Measurements from ENCODE around the gene SLC34A1.

Gene SLC34A1

GRCh38 chr5:177388521-177389052 lies 4.4 kb downstream of the SLC34A1 start:
- ATAC-seq: no peak

- peak; percentile 90 for ATAC-seq
Measured at GRCh38 chr5:177389241-177390169, 5.3 kb downstream of the SLC34A1 start.

GRCh38 chr5:177390363-177391300 lies 6.4 kb downstream of the SLC34A1 start:
- peak; percentile 56 to 61 for ATAC-seq

- ATAC-seq: no peak
Measured at GRCh38 chr5:177392765-177393164, 8.5 kb downstream of the SLC34A1 start.

- no peak for ATAC-seq
Measured at GRCh38 chr5:177393206-177393765, 9.1 kb downstream of the SLC34A1 start.

- ATAC-seq: no peak
Measured at GRCh38 chr5:177393990-177394389, 9.8 kb downstream of the SLC34A1 start.

GRCh38 chr5:177396078-177396477 lies 11.8 kb downstream of the SLC34A1 start:
- no peak for ATAC-seq

GRCh38 chr5:177396807-177397206 lies 12.6 kb downstream of the SLC34A1 start:
- ATAC-seq: no peak

GRCh38 chr5:177397875-177398390 lies 13.7 kb downstream of the SLC34A1 start:
- no peak for ATAC-seq

- ATAC-seq: no peak
Measured at GRCh38 chr5:177399997-177400868, 16.0 kb downstream of the SLC34A1 start, which contains the start of gene PFN3. TSS of gene PFN3 (minus strand) at chr5:177400661. CDS start at chr5:177400576, 85 bp downstream.

- peak; percentile 52 to 57 for ATAC-seq
Measured at GRCh38 chr5:177402271-177403043, 18.2 kb downstream of the SLC34A1 start.

- ATAC-seq: peak; percentile 11 to 14
Measured at GRCh38 chr5:177403102-177403791, 19.0 kb downstream of the SLC34A1 start.

- peak; percentile 88 to 90 for ATAC-seq
Measured at GRCh38 chr5:177403792-177404640, 19.8 kb downstream of the SLC34A1 start.

GRCh38 chr5:177404641-177405179 lies 20.5 kb downstream of the SLC34A1 start:
- ATAC-seq: no peak

GRCh38 chr5:177405312-177405711 lies 21.1 kb downstream of the SLC34A1 start:
- ATAC-seq: no peak

GRCh38 chr5:177405805-177406204 lies 21.6 kb downstream of the SLC34A1 start:
- ATAC-seq: no peak

GRCh38 chr5:177409043-177409801 lies 25.0 kb downstream of the SLC34A1 start, which contains the start of gene F12:
TSS of gene F12 (minus strand) at chr5:177409564. CDS start at chr5:177409527, 37 bp downstream.
- no peak for ATAC-seq

- no peak for ATAC-seq
Measured at GRCh38 chr5:177410575-177410974, 26.3 kb downstream of the SLC34A1 start.
